ENCODE measurements around the gene RABGEF1.
"Not testable (repeated sequence)": the region's sequence is repeated elsewhere in the genome, so short reads cannot be mapped to it uniquely, and the experiment has no call there.

RABGEF1 gene

DNA sequence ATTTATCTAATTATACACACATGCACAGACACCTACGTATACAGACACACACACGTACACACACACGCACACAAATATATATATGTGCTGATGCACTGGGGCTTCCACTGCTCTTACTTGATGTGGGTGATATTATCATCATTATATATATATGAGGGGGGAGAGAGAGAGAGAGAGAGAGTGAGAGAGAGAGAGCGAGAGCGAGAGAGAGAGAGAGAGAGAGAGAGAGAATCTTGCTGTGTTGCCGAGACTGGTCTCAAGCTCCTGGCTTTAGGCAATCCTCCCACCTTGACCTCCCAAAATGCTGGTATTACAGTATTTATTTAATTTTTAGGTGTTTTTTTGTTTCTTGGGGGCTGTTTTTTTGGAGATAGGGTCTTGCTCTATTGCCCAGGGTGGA lies 3.6 kb upstream of the RABGEF1 start:
- no peak for DNase-seq

DNA sequence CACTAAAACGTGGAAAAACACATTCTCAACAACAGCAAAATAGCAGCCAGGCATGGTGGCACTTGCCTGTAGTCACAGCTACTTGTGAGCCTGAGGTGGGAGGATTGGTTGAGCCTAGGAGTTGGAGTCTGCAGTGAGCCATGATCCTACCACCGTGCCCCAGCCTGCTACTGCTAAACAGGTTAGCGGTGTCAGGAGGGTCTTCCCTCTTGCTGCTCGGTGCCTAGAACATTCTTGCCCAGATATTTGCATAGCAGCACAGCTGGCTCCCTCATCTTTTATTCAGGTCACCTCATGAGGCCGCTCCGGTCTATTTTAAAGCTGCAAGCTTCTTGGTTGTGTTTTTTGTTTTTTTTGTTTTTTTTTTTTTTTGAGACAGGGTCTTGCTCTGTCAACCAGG lies 2.9 kb upstream of the RABGEF1 start:
- no peak for DNase-seq

DNA sequence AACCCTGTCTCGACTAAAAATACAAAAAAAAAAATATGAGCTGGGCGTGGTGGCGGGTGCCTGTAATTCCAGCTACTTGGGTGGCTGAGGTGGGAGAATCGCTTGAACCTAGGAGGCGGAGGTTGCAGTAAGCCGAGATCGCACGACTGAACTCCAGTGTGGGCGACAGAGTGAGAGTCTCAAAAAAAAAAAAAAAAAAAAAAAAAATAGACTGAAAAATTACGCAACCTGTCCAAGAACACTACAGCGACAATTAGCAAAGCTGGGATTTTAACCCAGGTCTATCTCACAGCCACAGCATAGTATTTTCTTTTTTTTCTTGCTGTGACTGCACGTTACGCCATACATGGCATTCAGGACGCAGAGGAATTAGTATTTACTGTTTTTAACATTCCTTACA lies 1.1 kb upstream of the RABGEF1 start:
- DNase-seq, result no peak

DNA sequence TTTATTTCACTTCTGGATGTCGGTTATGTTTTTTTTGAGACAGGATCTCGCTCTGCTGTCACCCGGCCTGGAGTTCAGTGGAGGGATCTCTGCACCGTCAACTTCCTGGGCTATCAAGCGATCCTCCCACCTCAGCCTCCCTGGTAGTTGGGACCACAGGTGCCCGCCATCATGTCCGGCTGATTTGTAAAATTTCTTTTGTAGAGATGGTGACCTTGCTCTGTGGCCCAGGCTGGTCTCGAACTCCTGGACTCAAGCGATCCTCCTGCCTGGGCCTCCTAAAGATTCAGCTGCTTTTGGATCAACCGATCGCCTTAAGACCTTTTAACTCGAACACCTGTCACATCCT lies 606 bp upstream of the RABGEF1 start:
- DNase-seq, result no peak

DNA sequence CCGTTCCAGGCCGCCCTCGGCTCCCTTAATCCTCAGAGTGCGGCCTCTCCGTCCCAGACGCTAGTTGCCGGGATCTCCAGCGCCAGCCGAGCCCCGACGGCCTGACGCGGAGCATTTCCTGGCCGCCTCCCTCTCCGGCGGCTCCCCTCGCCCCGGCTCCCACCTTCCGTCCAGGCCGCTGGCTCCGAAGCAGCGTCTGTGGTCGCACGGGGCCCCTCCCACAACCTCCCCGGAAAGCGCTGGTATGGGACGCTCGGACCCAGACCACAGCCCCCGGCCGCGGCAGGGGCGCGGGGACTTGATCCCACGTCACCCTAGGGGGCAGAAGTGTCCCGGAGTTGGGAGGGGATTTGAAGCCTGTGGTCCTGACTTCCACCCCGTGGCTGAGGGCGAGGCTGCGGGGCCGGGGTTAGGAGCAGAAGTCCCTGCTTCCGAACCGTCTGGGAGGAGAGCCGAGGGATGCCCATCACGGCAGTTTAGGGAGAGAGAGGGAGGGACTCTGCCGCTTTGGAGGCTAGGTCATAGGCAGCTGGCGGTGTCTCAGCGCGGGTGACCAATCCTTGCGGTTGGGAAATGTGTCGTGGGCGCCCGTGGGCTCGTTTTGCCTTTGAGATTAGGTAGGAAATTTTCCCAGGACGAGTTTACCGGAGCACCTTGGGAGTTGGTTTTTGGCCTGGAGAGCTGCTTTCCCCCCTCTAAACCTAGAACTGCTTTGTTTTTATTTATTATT lies 612 bp downstream of the RABGEF1 start:
- peak; percentile 84 for DNase-seq

DNA sequence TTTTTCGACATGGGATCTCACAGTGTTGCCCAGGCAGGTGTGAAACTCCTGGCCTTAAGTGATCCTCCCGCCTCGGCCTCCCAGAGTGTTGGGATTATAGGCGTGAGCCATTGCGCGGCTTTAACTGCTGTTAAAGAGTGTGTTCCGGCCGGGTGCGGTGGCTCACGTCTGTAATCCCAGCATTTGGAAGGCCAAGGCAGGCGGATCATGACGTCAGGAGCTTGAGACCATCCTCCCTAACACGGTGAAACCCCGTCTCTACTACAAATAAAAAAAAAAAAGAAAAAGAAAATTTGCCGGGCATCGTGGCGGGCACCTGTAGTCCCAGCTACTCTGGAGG lies 1.1 kb downstream of the RABGEF1 start:
- DNase-seq, result peak; percentile 47

DNA sequence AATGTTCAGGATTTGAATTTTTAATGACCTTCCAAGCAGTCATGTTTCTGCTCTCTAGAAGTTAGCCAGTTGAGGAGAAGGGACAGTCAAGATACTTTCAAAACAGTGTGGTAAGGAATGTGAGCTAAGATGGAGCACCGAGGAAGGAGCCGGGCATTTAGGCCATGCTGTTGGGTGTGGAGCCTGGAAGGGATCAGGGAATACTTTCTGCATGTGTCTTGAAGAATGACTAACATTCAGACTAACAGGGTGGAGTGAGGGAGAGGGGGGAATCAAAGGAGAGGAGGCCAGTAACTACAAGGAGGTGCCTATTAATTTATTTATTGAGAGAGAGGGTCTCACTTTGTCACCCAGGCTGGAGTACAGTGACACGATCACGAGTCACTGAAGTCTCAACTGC lies 1.8 kb downstream of the RABGEF1 start:
- not testable (repeated sequence) for DNase-seq

DNA sequence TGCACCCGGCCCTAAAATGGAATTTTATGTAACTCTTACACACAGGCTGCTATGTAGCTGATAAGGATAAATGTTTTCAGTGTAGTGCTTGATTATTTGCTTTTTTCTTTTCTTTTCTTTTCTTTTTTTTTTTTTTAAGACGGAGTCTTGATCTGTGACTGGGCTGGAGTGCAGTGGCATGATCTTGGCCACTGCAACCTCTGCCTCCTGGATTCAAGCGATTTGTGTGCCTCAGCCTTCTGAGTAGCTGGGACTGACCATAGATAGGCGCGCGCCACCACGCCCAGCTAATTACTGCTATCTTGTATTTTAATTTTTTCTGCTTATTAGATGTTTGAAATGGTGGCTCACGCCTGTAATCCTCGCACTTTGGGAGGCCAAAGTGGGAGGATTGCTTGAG lies 3.4 kb downstream of the RABGEF1 start:
- DNase-seq, result no peak

DNA sequence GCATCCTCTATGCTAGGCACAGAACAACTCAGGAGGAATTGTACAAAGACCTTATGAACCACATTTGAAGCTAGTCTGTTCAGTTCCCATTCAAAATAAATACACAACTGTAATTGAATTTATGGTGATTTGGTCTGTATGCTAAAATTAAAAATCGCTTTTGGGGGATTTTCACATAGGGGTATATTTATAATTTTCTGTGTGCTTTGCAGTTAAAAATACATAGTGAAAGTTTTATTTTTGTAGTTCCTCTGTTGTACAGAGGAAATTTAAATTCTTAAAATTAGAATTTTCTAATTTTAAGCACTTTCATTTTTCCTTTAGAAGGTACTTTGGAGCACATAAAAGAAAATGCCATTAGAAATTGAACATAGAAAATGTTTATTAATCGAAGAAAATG lies 6.9 kb downstream of the RABGEF1 start:
- no peak for DNase-seq

DNA sequence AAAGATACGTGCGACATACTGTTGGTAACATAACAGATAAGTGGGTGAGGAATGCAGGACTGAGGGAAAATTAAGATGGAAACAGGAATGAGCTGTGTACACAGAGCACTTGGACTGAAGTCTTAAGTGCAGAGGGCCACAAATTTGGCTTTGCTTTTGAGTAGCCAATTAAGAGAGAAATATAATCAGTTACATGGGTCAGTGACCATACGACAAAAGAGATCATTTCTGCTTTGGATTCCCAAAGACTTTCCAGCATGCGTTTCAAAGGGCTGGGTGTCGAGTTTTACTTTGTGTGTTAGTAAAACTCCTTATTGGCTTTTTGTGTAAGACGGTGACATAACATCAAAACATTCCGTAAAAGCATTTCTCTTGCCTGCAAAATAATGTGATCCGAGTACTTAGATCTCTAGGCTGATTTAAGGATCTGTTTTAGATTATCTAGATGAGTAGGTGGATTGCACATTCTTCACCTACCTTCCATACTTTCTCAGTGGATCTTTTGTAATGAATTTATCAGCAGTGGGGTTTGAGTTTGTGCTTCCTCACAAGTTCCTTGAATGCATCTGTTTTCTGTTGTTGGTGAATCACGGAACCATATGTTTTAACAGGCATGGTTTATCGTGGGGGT lies 7.5 kb downstream of the RABGEF1 start:
- DNase-seq, result no peak

DNA sequence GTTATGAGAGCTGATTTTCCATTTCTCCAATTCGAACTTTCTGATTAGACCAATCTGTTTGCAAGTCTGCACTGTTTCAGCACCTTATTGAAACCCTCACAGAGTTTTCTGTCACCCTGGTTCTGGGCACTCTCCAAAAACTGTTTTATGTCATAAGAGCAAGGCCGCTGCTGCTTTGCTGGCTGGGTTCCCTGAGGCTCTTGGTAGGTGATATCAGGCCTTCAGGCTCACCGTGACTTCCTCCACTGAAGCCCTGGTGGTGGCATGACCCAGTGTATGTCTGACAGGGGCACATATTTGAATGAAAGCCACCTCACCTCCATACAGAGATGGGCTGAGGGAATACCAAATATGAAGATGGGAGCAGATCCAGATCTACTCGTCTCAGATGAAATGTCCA lies 8.3 kb downstream of the RABGEF1 start:
- no peak for DNase-seq

DNA sequence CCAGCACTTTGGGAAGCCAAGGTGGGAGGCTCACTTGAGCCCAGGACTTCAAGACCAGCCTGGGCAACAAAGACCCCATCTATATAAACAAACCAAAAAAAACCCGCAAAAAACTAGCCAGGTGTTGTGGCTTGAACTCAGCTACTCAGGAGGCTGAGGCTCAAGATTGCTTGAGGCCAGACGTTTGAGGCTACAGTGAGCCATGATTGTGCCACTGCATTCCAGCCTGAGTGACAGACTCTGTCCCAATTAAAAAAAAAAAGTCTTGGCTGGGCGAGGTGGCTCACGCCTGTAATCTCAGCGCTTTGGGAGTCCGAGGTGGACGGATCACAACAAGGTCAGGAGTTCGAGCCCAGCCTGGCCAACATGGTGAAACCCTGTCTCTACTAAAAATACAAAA lies 11.4 kb downstream of the RABGEF1 start:
- DNase-seq, result no peak

DNA sequence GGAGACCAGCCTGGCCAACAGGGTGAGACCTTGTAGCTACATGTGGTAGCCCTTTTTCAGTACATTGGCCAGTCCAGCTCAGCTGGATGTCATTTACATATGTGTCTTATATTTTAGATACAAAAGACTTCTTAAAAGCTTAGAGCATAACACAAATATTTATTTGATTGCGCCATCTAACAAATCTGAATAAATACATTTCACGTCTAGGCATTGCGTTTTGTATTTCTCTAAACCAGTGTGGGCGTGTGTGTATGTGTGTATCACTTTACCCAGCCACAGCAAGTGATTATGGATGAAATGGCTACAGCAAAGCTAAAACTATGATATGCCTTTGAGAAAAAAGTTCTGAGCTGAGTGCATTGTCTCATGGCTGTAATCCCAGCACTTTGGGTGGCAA lies 14.0 kb downstream of the RABGEF1 start:
- DNase-seq, result no peak

DNA sequence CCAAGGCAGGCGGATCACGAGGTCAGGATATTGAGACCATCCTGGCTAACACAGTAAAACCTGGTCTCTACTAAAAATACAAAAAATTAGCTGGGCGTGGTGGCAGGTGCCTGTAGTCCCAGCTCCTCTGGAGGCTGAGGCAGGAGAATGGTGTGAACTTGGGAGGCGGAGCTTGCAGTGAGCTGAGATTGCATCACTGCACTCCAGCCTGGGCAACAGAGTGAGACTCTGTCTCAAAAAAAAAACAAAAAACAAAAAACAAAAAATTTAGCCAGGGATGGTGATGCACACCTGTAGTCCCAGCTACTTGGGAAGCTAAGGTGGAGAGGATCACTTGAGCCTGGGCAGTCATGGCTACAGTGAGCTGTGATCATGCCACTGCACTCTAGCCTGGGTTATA lies 14.5 kb downstream of the RABGEF1 start:
- DNase-seq, result not testable (repeated sequence)

DNA sequence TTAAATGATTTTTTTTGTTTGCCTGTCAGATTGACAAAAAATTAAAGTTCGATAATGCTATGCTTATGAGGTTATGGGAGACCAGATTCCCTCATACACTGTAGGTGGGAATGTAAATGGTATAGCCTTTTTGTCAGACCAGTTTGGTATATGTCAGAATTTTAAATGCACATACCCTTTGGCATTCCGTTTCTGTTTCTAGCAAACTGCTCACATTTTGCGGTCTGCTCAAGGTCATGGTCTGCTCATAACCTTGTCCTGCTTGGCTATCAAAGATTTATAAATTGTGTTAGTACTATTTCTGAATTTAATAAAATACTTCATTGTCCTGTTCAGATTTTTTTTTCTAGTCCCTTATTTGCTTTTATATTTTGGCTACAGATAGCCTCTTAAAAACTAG lies 15.7 kb downstream of the RABGEF1 start:
- DNase-seq, result not testable (repeated sequence)

DNA sequence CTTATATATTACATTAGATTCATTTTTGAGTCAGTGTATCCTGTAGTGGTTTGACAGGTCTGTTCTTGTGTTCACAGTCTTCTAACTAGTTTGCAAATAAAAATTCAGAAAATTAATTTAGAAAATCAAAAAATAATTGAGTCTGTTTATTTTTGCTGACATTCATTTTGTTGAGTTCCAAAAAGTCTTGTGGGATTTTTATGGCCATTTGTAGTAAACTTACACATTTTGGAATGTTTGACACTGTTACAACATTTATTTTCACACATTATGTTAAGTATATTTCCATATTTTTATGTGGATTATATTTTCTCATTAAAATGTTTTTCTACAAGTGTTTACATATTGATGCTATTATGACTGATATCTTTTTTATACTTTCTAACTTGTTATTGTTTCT lies 16.4 kb downstream of the RABGEF1 start:
- DNase-seq, result no peak

DNA sequence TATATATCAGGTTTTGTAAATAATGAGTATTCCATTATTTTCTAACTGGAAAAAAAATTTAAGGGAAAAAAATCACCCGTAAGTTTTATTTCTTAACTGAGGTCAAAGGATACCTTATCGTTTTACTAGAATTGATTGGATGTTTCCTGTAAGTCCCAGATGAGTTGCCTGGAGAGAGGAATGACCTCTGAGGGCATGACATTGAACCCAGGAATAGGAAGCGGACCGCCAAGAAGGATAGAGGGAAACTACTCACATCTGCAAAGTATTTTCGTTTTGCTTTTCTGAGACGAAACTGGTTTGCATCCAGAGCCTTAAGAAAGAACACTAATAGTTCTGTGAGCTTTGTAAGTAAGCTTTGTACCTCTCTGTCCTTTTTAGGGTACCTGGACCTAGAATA lies 17.4 kb downstream of the RABGEF1 start:
- no peak for DNase-seq

DNA sequence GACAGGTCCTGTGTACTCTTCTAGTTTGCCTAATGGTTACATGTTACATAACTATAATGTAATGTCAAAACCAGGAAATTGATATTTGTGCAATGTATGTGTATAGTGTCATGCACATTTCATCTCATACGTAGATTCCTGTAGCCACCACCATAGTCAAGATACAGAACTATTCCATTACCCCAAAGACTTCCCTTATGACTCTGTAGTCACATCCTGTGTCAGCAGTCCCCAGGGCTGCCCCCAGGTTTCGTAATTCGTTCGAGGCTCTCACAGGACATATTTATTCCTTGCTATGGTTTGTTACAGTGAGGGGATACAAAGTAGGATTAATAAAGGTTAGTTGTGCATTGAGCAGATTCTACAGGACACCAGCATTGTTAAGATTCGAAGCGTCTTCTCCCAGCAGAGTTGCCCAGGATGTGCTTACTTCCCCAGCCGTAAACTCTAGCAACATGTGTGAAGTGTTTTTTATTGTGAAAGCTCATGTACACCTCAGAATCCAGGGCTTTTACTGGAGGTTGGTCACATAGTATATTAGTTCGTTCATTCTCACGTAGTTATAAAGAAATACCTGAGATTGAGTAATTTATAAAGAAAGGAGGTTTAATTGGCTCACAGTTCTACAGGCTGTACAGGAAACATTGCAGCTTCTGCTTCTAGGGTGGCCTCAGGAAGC lies 18.6 kb downstream of the RABGEF1 start:
- DNase-seq, result no peak

DNA sequence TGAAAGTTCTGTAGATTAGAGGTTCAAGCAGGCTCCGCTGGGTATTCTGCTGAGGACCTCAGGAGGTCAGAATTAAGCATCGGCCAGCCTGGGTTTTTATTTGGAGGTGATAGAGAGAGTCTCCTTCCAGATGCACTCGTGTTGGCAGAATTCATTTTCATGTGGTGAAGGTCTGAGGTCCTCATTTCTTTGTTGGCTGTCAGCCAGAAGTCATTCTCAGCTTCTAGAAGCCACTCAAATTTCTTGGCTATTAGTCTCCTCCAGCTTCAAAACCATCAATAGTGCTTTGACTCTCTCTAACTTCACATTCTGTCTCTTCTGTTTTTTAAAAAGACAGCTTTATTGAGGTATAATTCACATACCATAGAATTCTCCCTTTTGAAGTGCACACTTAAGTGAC lies 22.6 kb downstream of the RABGEF1 start:
- not testable (repeated sequence) for DNase-seq

DNA sequence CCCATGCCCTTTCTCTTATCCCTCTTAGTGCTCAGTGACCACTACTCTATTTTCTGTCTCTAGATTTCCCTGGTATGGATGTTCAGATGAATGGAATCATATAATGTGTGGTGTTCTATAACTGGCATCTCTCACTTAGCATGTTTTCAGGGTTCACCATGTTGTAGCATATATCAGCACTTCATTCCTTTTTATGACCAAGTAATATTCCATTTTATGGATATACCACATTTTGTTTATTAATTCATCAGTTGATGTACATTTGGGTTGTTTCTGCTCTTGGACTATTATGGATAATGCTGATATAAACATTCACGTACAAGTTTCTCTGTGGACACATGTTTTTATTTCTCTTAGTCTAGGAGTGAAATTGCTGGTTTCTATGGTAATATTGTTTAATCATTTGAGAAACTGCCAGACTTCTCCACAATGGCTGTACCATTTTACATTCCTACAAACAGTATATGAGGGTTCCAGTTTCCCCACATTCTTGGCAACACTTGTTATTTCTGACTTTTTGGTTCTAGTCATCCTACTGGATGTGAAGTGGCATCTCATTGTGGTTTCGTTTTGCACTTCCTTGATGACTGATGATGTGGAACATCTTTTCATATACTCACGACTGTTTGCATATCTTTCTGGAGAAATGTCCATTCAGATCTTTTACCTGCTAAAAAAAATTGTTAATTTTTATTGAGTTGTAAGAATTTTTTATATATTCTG lies 23.3 kb downstream of the RABGEF1 start:
- not testable (repeated sequence) for DNase-seq

DNA sequence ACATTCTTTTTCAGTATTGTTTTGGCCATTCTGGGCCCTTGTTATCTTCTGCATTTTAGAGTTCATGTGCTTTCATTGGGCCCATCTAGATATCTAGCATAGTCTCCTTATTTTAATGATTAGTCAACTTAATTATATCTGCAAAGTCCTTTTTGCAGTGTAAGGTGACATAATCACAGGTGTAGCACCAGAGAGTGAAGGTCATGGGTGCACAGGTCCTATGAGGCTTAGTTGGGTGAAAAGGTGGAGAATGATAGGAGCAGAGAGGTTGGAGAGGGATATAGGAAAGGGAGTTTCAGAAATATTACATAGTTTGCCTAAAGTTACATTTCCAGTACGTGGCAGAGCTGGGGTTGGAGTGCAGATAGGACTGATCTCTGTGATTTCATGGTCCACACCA lies 24.4 kb downstream of the RABGEF1 start:
- not testable (repeated sequence) for DNase-seq

DNA sequence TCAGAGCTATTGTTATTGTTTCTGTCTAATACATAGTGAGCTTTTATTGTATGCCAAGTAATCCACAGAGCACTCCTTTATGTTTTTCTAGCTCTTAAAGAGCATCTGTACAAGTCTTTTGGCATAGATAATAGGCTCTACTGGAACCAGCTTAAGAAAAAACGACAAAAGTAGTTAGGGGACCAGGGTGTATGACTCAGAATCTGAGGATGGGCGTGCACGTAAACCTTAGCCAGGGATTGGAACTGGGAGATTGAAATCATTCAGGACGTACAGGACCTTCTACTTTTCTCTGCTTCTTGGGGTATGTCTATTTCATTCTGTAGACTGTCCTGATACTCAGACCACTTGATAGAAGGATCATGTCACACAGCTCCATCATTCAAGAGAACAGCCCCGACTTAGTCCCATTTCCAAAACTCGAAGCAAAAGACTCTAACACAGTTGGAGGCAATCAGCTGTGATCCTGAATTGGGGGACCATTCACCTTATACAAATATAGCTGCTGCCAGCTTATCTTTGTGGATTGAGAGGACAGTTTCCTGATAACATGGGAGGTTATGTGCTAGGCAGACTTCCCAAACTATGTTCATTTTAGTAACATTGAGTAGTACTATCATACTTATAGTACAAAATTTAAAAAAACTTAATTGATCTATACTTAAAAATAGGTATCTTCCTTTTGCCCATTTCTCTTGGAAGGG lies 24.9 kb downstream of the RABGEF1 start:
- not testable (repeated sequence) for DNase-seq

DNA sequence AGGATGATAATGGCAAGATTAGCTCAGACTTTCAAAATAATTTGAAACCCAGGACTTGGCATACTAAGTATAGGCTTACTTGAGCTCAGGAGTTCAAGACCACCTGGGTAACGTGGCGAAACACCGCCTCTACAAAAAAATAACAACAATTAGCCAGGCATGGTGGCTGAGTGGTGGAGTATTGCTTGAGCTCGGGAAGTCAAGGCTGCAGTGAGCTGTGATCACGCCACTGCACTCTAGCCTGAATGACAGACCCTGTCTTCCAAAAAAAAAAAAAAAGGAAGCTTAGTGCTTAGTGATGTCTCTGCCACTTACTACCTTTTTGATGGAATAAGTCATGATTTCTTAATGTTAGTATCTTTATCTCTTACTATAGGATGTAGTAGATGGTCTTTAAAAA lies 25.5 kb downstream of the RABGEF1 start:
- no peak for DNase-seq

Measured in DMS53 (cell line).